Neural cell (in vitro differentiated cells): ENCODE data around the gene PDE4D. TPM values are rescaled to one million over a fixed set of nuclear protein-coding genes. Genes with fewer than 3 reads are reported as not detected.

Source experiments
- H2AFZ ChIP-seq: fragments of 200-600, 300-800 bp; sonication (generic), shearing (Covaris generic); 2 replicates; pipeline ENCODE4 v1.6.0; 2014; ENCODE audit warnings: low read depth, mild to moderate bottlenecking, antibody characterized with exemption, low read length, moderate library complexity
- H3F3A ChIP-seq: fragments of 200-600 bp; shearing (Covaris generic); 2 replicates; pipeline ENCODE4 v1.6.1; 2016; ENCODE audit warnings: mild to moderate bottlenecking, moderate library complexity, mixed read lengths, antibody characterized with exemption, low read length; ENCODE audit not compliant: insufficient read depth, poor library complexity, severe bottlenecking
- H3K27ac ChIP-seq: fragments of 200-600, 300-800 bp; sonication (generic), shearing (Covaris generic); 2 replicates; pipeline ENCODE4 v1.5.1; 2014; ENCODE audit warnings: mild to moderate bottlenecking, low read length, moderate library complexity
- H3K27me3 ChIP-seq: fragments of 300-800, 200-600 bp; sonication (generic), shearing (Covaris generic); 2 replicates; pipeline ENCODE4 v1.6.0; 2014; ENCODE audit warnings: mild to moderate bottlenecking, low read depth, low read length, moderate library complexity; ENCODE audit not compliant: insufficient read depth
- H3K36me3 ChIP-seq: fragments of 300-800, 200-600 bp; sonication (generic), shearing (Covaris generic); 2 replicates; pipeline ENCODE4 v1.5.1; 2014; ENCODE audit warnings: mild to moderate bottlenecking, antibody characterized with exemption, low read length, moderate library complexity; ENCODE audit not compliant: insufficient read depth
- H3K4me2 ChIP-seq: fragments of 300-800, 200-600 bp; sonication (generic), shearing (Covaris generic); 2 replicates; pipeline ENCODE4 v1.6.0; 2014; ENCODE audit warnings: mild to moderate bottlenecking, low read length
- H3K4me3 ChIP-seq: fragments of 300-800, 200-600 bp; sonication (generic), shearing (Covaris generic); 2 replicates; pipeline ENCODE4 v1.5.1; 2014; ENCODE audit warnings: mild to moderate bottlenecking, low read length, moderate library complexity
- H3K79me2 ChIP-seq: fragments of 200-600 bp; shearing (Covaris generic); replicated peaks from 2 replicates; pipeline ENCODE4 v1.6.0; 2014; ENCODE audit warnings: mild to moderate bottlenecking, low read length, moderate library complexity; ENCODE audit not compliant: insufficient read depth
- H3K9ac ChIP-seq: fragments of 300-800, 200-600 bp; sonication (generic), shearing (Covaris generic); 2 replicates; pipeline ENCODE4 v1.6.1; 2016; ENCODE audit warnings: mild to moderate bottlenecking, low read length, mixed read lengths
- H3K9me2 ChIP-seq: fragments of 200-600 bp; shearing (Covaris generic); 2 replicates; pipeline ENCODE4 v1.6.1; 2016; ENCODE audit warnings: mild to moderate bottlenecking, low read length, mixed read lengths; ENCODE audit not compliant: insufficient read depth
- H3K9me3 ChIP-seq: fragments of 200-600, 300-800 bp; sonication (generic), shearing (Covaris generic); 2 replicates; pipeline ENCODE4 v1.6.1; 2016; ENCODE audit warnings: mild to moderate bottlenecking, mixed run types, low read length, moderate library complexity, mixed read lengths
- H4K20me1 ChIP-seq: fragments of 200-600 bp; shearing (Covaris generic); 2 replicates; pipeline ENCODE4 v1.6.1; 2016; ENCODE audit warnings: mild to moderate bottlenecking, mixed run types; ENCODE audit not compliant: insufficient read depth
- CTCF ChIP-seq: fragments of 450-650 bp; IDR thresholded peaks from 2 replicates; pipeline ENCODE4 v1.5.1; 2014; ENCODE audit warnings: antibody characterized with exemption, mild to moderate bottlenecking, moderate library complexity; ENCODE audit not compliant: poor library complexity, severe bottlenecking
- EP300 ChIP-seq: fragments of 450-650 bp; conservative IDR thresholded peaks from 2 replicates; pipeline ENCODE4 v1.6.1; 2014; ENCODE audit warnings: antibody characterized with exemption, mild to moderate bottlenecking, moderate library complexity; ENCODE audit not compliant: poor library complexity, severe bottlenecking
- EZH2 ChIP-seq: fragments of 200-600, 300-800 bp; shearing (Covaris generic), sonication (generic); IDR thresholded peaks from 2 replicates; pipeline ENCODE4 v1.6.1; 2014; ENCODE audit warnings: antibody characterized with exemption, low read length, borderline replicate concordance, mild to moderate bottlenecking; ENCODE audit not compliant: insufficient read depth, poor library complexity, severe bottlenecking
- MXI1 ChIP-seq: fragments of 450-650 bp; conservative IDR thresholded peaks from 2 replicates; pipeline ENCODE4 v1.6.1; 2014; ENCODE audit warnings: antibody characterized with exemption, mild to moderate bottlenecking; ENCODE audit not compliant: poor library complexity, severe bottlenecking
- POLR2AphosphoS5 ChIP-seq: IDR thresholded peaks from 2 replicates; pipeline ENCODE4 v1.6.1; 2012
- RAD21 ChIP-seq: fragments of 450-650 bp; conservative IDR thresholded peaks from 2 replicates; pipeline ENCODE4 v1.6.1; 2014; ENCODE audit warnings: antibody characterized with exemption, mild to moderate bottlenecking, moderate library complexity
- REST ChIP-seq: IDR thresholded peaks from 2 replicates; pipeline ENCODE4 v1.6.1; 2012; ENCODE audit warnings: borderline replicate concordance
- SMC3 ChIP-seq: fragments of 450-650 bp; conservative IDR thresholded peaks from 2 replicates; pipeline ENCODE4 v1.6.1; 2014; ENCODE audit warnings: antibody characterized with exemption, mild to moderate bottlenecking, moderate library complexity; ENCODE audit not compliant: poor library complexity
- TAF1 ChIP-seq: IDR thresholded peaks from 2 replicates; pipeline ENCODE4 v1.6.1; 2012; ENCODE audit warnings: low read depth
- polyA plus RNA-seq: library from polyadenylated mRNA; depleted of rRNA; stranded (reverse); fragments of >200 nt; gene quantifications from 2 replicates; pipeline ENCODE4 v1.2.3, GENCODE V29; 2014

PDE4D gene
- polyA plus RNA-seq, 1 donor from 2014 or later: 42.8 TPM

- no peak overlapping the region for H3K9ac ChIP-seq
- H3K27me3 ChIP-seq: no peaks in the 10 kb centered on the region
- H3K36me3 ChIP-seq: no peaks in the 10 kb centered on the region
- no peaks in the 10 kb centered on the region for H4K20me1 ChIP-seq
- no peaks in the 10 kb centered on the region for H3K79me2 ChIP-seq
- H2AFZ ChIP-seq: no peak overlapping the region
- H3K27ac ChIP-seq: no peak overlapping the region
- H3K9me2 ChIP-seq: no peaks in the 10 kb centered on the region
- no peak overlapping the region for H3K4me2 ChIP-seq
- H3K9me3 ChIP-seq: no peaks in the 10 kb centered on the region
- no peaks in the 10 kb centered on the region for H3F3A ChIP-seq
- H3K4me3 ChIP-seq: no peak overlapping the region
- TF ChIP-seq TAF1 (no peak), POLR2AphosphoS5 (no peak), SMC3 (no peak), CTCF (no peak), RAD21 (no peak), REST (no peak), EP300 (no peak), EZH2 (no peak), MXI1 (no peak)
Observed at GRCh38 chr5:59360130-59360555, 533.4 kb downstream of the PDE4D start.

GRCh38 chr5:59358005-59358861 is 535.3 kb downstream of the PDE4D start:
- H4K20me1 ChIP-seq: no peaks in the 10 kb centered on the region
- H3K9me3 ChIP-seq: no peaks in the 10 kb centered on the region
- no peaks in the 10 kb centered on the region for H3K79me2 ChIP-seq
- no peaks in the 10 kb centered on the region for H3K9me2 ChIP-seq
- no peak for TF ChIP-seq REST
- no peak for TF ChIP-seq SMC3
- TF ChIP-seq POLR2AphosphoS5: no peak
- no peak for TF ChIP-seq EP300
- TF ChIP-seq RAD21: no peak
- TF ChIP-seq EZH2: no peak
- no peak for TF ChIP-seq MXI1
- no peak for TF ChIP-seq CTCF
- no peak for TF ChIP-seq TAF1
- no peaks in the 10 kb centered on the region for H3K27me3 ChIP-seq
- no peaks in the 10 kb centered on the region for H3F3A ChIP-seq
- H3K9ac ChIP-seq: no peak overlapping the region
- no peak overlapping the region for H3K4me2 ChIP-seq
- no peak overlapping the region for H3K27ac ChIP-seq
- H2AFZ ChIP-seq: no peak overlapping the region
- H3K4me3 ChIP-seq: no peak overlapping the region
- no peaks in the 10 kb centered on the region for H3K36me3 ChIP-seq
